IMR-90 (cell line): ENCODE results near the gene NPBWR2.

ENCODE experiments used
- FOS ChIP-seq: fragments of 150-350 bp; IDR thresholded peaks from 2 replicates; pipeline ENCODE4 v1.6.1; 2016; ENCODE audit warnings: low read depth, low read length
- MAFK ChIP-seq: IDR thresholded peaks from 2 replicates; pipeline ENCODE4 v1.6.1; 2012; ENCODE audit warnings: low read depth, low read length, improper control_type of control experiment
- TF ChIP-seq, protein P1 (sequence below): conservative IDR thresholded peaks from 2 replicates; pipeline ENCODE4 v1.5.1; 2012; ENCODE audit warnings: mild to moderate bottlenecking, low read depth, low read length, improper control_type of control experiment
- TF ChIP-seq, protein P2 (sequence below): fragments of 150-350 bp; IDR thresholded peaks from 2 replicates; pipeline ENCODE4 v1.6.1; 2016; ENCODE audit warnings: low read depth, mild to moderate bottlenecking, low read length, moderate library complexity, borderline replicate concordance

DNA sequence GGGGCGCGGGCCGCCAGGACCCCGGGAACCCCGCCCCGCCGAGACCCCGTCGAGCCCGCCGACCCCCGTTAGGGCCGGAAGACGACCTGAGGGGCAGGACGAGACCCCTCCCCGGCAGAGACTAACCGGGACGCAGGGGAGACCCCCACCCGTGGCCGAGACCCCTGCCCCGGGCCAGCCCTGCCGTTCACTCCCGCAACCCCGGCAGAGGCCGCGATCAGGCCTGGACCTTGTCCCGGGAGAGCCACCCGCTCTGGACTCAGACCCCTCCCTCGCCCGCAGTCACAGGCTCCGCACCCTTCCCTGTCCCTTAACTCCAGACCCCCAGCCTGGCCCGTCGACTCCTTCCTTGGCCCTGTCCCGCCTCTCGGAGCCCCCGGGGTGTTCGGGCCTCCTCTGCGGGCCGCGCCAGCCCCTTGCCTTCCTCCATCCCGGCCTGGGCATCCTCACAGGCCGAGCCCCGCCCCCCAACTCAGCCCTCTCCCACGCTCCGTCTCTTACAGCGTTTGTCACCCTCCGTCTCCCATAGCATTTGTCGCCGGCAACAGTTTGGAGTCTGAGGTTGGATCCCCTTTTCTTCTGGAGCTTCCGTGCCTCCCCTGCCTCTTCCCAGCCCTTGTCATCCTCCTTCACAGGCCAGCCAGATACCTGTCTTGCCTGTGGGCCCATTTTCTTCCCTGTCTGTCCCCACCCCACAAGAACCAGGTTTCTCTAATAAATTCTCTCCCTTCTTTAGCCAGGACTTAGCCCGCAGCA lies 43.8 kb downstream of the NPBWR2 start:
- TF ChIP-seq, protein P1, sequence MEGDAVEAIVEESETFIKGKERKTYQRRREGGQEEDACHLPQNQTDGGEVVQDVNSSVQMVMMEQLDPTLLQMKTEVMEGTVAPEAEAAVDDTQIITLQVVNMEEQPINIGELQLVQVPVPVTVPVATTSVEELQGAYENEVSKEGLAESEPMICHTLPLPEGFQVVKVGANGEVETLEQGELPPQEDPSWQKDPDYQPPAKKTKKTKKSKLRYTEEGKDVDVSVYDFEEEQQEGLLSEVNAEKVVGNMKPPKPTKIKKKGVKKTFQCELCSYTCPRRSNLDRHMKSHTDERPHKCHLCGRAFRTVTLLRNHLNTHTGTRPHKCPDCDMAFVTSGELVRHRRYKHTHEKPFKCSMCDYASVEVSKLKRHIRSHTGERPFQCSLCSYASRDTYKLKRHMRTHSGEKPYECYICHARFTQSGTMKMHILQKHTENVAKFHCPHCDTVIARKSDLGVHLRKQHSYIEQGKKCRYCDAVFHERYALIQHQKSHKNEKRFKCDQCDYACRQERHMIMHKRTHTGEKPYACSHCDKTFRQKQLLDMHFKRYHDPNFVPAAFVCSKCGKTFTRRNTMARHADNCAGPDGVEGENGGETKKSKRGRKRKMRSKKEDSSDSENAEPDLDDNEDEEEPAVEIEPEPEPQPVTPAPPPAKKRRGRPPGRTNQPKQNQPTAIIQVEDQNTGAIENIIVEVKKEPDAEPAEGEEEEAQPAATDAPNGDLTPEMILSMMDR, result no peak
- TF ChIP-seq, protein P2, sequence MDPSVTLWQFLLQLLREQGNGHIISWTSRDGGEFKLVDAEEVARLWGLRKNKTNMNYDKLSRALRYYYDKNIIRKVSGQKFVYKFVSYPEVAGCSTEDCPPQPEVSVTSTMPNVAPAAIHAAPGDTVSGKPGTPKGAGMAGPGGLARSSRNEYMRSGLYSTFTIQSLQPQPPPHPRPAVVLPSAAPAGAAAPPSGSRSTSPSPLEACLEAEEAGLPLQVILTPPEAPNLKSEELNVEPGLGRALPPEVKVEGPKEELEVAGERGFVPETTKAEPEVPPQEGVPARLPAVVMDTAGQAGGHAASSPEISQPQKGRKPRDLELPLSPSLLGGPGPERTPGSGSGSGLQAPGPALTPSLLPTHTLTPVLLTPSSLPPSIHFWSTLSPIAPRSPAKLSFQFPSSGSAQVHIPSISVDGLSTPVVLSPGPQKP, result no peak
- TF ChIP-seq FOS (no peak), MAFK (no peak)
